ENCODE measurements around the gene KLF6.

DNA sequence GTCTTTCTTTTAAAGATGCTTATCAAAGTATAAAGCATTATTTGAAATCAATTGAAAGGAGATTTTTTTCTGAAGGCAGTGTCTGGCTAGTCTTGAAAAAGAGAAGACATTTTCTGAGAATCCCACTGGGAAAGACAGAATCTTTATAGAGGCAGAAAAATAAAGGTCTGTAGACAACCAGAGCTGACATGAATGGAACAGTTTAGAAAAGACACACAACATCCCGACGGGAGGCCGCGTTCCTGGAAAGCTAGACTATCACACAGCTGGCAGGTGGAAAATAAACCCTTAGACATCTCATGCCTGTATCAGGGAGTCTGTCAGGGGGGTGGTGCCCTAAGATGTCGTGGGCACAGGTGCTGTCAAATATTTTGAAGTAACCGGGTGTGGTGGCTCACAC lies 48.0 kb upstream of the KLF6 start:
- TF ChIP-seq, protein P1, sequence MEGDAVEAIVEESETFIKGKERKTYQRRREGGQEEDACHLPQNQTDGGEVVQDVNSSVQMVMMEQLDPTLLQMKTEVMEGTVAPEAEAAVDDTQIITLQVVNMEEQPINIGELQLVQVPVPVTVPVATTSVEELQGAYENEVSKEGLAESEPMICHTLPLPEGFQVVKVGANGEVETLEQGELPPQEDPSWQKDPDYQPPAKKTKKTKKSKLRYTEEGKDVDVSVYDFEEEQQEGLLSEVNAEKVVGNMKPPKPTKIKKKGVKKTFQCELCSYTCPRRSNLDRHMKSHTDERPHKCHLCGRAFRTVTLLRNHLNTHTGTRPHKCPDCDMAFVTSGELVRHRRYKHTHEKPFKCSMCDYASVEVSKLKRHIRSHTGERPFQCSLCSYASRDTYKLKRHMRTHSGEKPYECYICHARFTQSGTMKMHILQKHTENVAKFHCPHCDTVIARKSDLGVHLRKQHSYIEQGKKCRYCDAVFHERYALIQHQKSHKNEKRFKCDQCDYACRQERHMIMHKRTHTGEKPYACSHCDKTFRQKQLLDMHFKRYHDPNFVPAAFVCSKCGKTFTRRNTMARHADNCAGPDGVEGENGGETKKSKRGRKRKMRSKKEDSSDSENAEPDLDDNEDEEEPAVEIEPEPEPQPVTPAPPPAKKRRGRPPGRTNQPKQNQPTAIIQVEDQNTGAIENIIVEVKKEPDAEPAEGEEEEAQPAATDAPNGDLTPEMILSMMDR (conservative IDR thresholded peaks at IDR 0.05), result no peak
- no peak for TF ChIP-seq ZFX (IDR thresholded peaks at IDR 0.05)
